Spleen (tissue), 7 donors: ENCODE data around the gene CNKSR2.

Experiments used
- CTCF ChIP-seq, 11 experiments: fragments of 200-600 bp in 7 of 11; fragments of 450-650 bp in 4 of 11; sonication (generic) in 4 of 11; IDR thresholded peaks in 8 of 11; conservative IDR thresholded peaks in 3 of 11; 1 replicate in 7 of 11; 2 replicates in 4 of 11; pipeline versions ENCODE4 v1.4.0 to v1.8.0; 2016 to 2021; ENCODE audit warnings: antibody characterized with exemption in 11 of 11, inconsistent platforms in 4 of 11, mild to moderate bottlenecking in 1 of 11
- POLR2A ChIP-seq, 3 donors: fragments of 450-650 bp; IDR thresholded peaks; one replicate each; pipeline ENCODE4 v1.5.1; 2017; ENCODE audit warnings: antibody characterized with exemption in 3 of 3, mild to moderate bottlenecking in 1 of 3
- POLR2AphosphoS5 ChIP-seq, 3 donors: sonication (generic); formaldehyde crosslinking; IDR thresholded peaks; one replicate each; pipeline ENCODE4 v1.5.1; 2017; ENCODE audit warnings: antibody characterized with exemption in 3 of 3
- donor health status: DM: no; HTN: no; CAD: no; lungs with moderate emphysema.
- donor health status: DM: no; HTN: no; CAD: no.
- donor health status: DM: no; HTN: no; CAD: no.

- no peak for TF ChIP-seq CTCF (IDR thresholded peaks at IDR 0.05 in 8 of 11, conservative IDR thresholded peaks at IDR 0.05 in 3 of 11)
- TF ChIP-seq POLR2AphosphoS5 (IDR thresholded peaks at IDR 0.05) = no peak
- TF ChIP-seq POLR2A (IDR thresholded peaks at IDR 0.05) = no peak
These were observed 324.9 kb downstream of the CNKSR2 start for GRCh38 chrX:21699136-21699535.
